Measurements from ENCODE around the gene LRCH3. TPM values are rescaled to one million over a fixed set of nuclear protein-coding genes. Genes with fewer than 3 reads are reported as not detected.
A peak's percentile ranks its signal among the peaks of the same experiment; 100 is the strongest.

Gene LRCH3
- 33.9 TPM for polyA plus RNA-seq (2013)

DNA sequence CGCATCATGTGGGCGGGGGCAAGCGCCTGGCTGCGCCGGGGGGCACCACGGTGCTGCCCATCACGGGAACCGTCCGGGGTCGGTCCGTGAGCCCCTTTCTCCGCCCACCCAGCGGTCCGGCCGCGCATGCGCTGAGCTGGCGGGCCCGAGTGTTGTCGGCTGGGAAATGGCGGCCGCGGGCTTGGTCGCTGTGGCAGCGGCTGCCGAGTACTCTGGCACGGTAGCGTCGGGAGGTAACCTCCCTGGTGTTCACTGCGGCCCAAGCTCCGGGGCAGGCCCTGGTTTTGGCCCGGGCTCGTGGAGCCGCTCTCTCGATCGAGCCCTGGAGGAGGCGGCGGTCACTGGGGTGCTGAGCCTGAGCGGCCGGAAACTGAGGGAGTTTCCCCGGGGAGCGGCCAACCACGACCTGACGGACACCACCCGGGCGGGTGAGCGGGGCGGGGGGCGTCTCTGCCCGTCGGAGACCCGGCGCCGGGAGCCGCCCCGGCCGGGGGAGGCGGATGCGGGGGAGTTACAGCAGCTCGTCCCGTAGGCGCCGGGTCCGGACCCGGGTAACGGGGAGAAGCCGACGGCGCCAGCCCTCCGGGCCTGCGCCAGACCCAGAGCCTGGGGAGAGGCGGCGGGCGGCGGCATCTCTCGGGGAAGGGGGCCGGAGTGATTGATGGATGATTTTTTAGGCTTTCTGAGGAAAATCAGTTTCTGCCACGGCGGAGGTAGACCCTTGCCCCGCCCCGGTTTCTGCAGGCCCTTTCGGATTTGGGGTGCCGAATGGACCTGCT, at the start of gene LRCH3:
LRCH3 (plus strand) TSS at position 142 of the 779 bp plus-strand sequence; CDS start at position 167, 25 bp downstream.
- Histone ChIP-seq H3K4me1 (ENCODE audit: control extremely low read depth in 1 of 4, control insufficient read depth in 4 of 4, insufficient read depth in 4 of 4, low read length in 3 of 4) (peaks cover 9 to 24% (median 13%) of the 10 kb centered on the region in 4 experiments), H3K36me3 (ENCODE audit: control insufficient read depth in 4 of 4, insufficient read depth in 4 of 4, low read length in 3 of 4) (no peaks in the 10 kb centered on the region), H3K27me3 (replicated peaks in 2 of 5; ENCODE audit: control insufficient read depth in 4 of 5, insufficient read depth in 5 of 5, low read length in 4 of 5) (no peaks in the 10 kb centered on the region), H3K9me3 (ENCODE audit: control extremely low read depth in 1 of 5, control insufficient read depth in 4 of 5, insufficient read depth in 2 of 5, low read depth in 1 of 5, low read length in 4 of 5) (no peaks in the 10 kb centered on the region), H3K27ac (ENCODE audit: insufficient read depth in 1 of 2, low read depth in 1 of 2, low read length in 2 of 2, poor library complexity in 1 of 2, severe bottlenecking in 2 of 2) (peak within 1 kb of the TSS; percentile 93 to 97), H3K4me3 (ENCODE audit: control insufficient read depth in 1 of 7, extremely low read depth in 1 of 7, insufficient read depth in 4 of 7, low read depth in 2 of 7, low read length in 6 of 7) (peak within 1 kb of the TSS; percentile 80 to 95 (median 92))
- DNase-seq = peak; percentile 83 to 87 (median 84)
- under 1% methylated on average over 65 of the region's 83 CpGs for WGBS (ENCODE audit: insufficient coverage)
- POLR2A ChIA-PET = interaction anchor here (0.9 to 1.5 kb wide), 3 partner anchors 9 to 41 kb away, joined by 3 to 6 read pairs (median 5); no protein-coding TSS in a partner anchor
- CTCF ChIA-PET = interaction anchor here (1.0 to 4.1 kb wide), 6 partner anchors 9 to 42 kb away, joined by 3 to 26 read pairs (median 4); no protein-coding TSS in a partner anchor

DNA sequence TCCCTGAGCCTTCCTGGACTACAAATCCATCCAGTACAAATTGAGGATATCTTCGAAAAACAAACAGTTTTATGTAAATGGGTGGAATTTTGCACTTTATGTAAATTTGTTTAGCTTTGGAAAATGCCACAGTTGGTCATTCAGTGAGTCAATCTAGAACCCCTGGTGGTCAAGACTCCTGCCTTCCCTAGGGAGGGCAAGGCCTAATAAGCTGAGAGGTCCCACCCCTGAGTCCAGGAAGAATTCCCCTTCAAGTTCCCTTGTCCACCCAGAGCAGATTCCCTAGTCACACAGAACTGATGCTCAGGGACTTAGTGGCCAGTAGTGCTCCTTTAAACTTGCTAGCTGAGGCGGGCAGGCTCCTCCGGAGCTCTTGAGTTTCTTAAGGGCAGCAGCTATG, 48.3 kb upstream of the LRCH3 start:
- POLR2A ChIA-PET = interaction anchor here (0.6 kb wide), 1 partner anchor 147 kb away, joined by 3 read pairs; no protein-coding TSS in a partner anchor
- Histone ChIP-seq H3K4me1 (ENCODE audit: control extremely low read depth in 1 of 4, control insufficient read depth in 4 of 4, insufficient read depth in 4 of 4, low read length in 3 of 4) (peaks cover 0 to 1% (median under 1%) of the 10 kb centered on the region in 4 experiments), H3K9me3 (ENCODE audit: control extremely low read depth in 1 of 5, control insufficient read depth in 4 of 5, insufficient read depth in 2 of 5, low read depth in 1 of 5, low read length in 4 of 5) (no peaks in the 10 kb centered on the region), H3K27me3 (replicated peaks in 2 of 5; ENCODE audit: control insufficient read depth in 4 of 5, insufficient read depth in 5 of 5, low read length in 4 of 5) (no peaks in the 10 kb centered on the region), H3K27ac (ENCODE audit: insufficient read depth in 1 of 2, low read depth in 1 of 2, low read length in 2 of 2, poor library complexity in 1 of 2, severe bottlenecking in 2 of 2) (no peak overlapping the region), H3K36me3 (ENCODE audit: control insufficient read depth in 4 of 4, insufficient read depth in 4 of 4, low read length in 3 of 4) (no peaks in the 10 kb centered on the region), H3K4me3 (ENCODE audit: control insufficient read depth in 1 of 7, extremely low read depth in 1 of 7, insufficient read depth in 4 of 7, low read depth in 2 of 7, low read length in 6 of 7) (no peak overlapping the region)
- CTCF ChIA-PET = interaction anchor here (0.6 to 0.9 kb wide), 2 partner anchors 28 to 33 kb away, joined by 3 to 4 read pairs; no protein-coding TSS in a partner anchor
- 100% methylated on average over 1 of the region's 3 CpGs for WGBS (ENCODE audit: insufficient coverage)
- no peak for DNase-seq

DNA sequence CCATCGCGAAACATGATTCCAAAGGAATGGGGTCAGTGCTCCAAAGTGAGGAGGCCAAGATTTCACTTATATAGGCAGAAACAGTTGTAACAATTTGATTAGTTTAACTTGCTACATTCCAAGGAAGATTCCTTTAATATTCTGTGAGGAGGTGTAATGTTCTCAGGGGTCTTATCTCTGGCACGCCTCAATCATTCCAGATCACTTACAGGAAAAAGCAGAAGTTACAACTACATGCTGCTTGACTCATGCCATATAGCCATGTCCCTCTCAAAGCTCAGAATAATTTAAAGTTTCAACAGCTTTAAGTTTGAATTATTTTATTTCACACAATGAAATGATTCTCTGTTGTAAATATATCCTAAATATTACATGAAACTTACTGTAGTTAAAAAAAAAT, 44.8 kb upstream of the LRCH3 start:
- ChIA-PET CTCF (interaction anchor here (0.6 to 1.1 kb wide), 2 partner anchors 11 to 108 kb away, joined by 3 read pairs; no protein-coding TSS in a partner anchor), POLR2A (no interaction called here)
- 100% methylated on average over 2 of the region's 3 CpGs for WGBS (ENCODE audit: insufficient coverage)
- peaks cover 7 to 20% (median 12%) of the 10 kb centered on the region in 4 experiments for H3K4me1 ChIP-seq (ENCODE audit: control extremely low read depth in 1 of 4, control insufficient read depth in 4 of 4, insufficient read depth in 4 of 4, low read length in 3 of 4)
- H3K36me3 ChIP-seq (ENCODE audit: control insufficient read depth in 4 of 4, insufficient read depth in 4 of 4, low read length in 3 of 4) = no peaks in the 10 kb centered on the region
- no peak overlapping the region for H3K4me3 ChIP-seq (ENCODE audit: control insufficient read depth in 1 of 7, extremely low read depth in 1 of 7, insufficient read depth in 4 of 7, low read depth in 2 of 7, low read length in 6 of 7)
- no peaks in the 10 kb centered on the region for H3K9me3 ChIP-seq (ENCODE audit: control extremely low read depth in 1 of 5, control insufficient read depth in 4 of 5, insufficient read depth in 2 of 5, low read depth in 1 of 5, low read length in 4 of 5)
- peak in 1 of 3 donors; percentile 23 for DNase-seq
- H3K27me3 ChIP-seq (replicated peaks in 2 of 5; ENCODE audit: control insufficient read depth in 4 of 5, insufficient read depth in 5 of 5, low read length in 4 of 5) = no peaks in the 10 kb centered on the region
- no peak overlapping the region for H3K27ac ChIP-seq (ENCODE audit: insufficient read depth in 1 of 2, low read depth in 1 of 2, low read length in 2 of 2, poor library complexity in 1 of 2, severe bottlenecking in 2 of 2)

DNA sequence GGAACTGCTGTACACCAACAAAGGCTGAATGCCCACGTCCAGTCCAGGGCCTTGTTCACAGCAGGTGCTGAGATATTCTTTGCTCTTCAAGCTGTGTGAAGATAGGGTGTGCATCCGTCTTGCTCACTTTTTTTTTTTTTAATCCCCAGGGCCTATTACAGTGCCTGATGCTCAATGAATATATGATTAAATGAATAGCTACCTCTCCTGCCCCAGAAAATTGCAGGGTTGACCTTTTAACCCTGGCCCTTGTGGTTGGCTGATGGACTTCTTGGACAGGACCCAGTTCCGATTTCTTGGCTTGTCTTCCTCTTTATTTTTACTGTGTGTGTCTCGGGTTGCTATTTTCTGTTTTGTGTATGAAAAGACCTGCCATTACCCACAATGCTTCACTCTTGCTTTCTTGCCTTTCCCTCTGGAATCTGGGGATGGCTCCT, 44.2 kb upstream of the LRCH3 start:
- Histone ChIP-seq H3K36me3 (ENCODE audit: control insufficient read depth in 4 of 4, insufficient read depth in 4 of 4, low read length in 3 of 4) (no peaks in the 10 kb centered on the region), H3K27me3 (replicated peaks in 2 of 5; ENCODE audit: control insufficient read depth in 4 of 5, insufficient read depth in 5 of 5, low read length in 4 of 5) (no peaks in the 10 kb centered on the region), H3K27ac (ENCODE audit: insufficient read depth in 1 of 2, low read depth in 1 of 2, low read length in 2 of 2, poor library complexity in 1 of 2, severe bottlenecking in 2 of 2) (no peak overlapping the region), H3K4me3 (ENCODE audit: control insufficient read depth in 1 of 7, extremely low read depth in 1 of 7, insufficient read depth in 4 of 7, low read depth in 2 of 7, low read length in 6 of 7) (no peak overlapping the region), H3K4me1 (ENCODE audit: control extremely low read depth in 1 of 4, control insufficient read depth in 4 of 4, insufficient read depth in 4 of 4, low read length in 3 of 4) (peaks cover 7 to 24% (median 18%) of the 10 kb centered on the region in 4 experiments), H3K9me3 (ENCODE audit: control extremely low read depth in 1 of 5, control insufficient read depth in 4 of 5, insufficient read depth in 2 of 5, low read depth in 1 of 5, low read length in 4 of 5) (no peaks in the 10 kb centered on the region)
- POLR2A ChIA-PET = no interaction called here
- CTCF ChIA-PET = interaction anchor here (0.6 to 1.1 kb wide), 3 partner anchors 12 to 107 kb away, joined by 3 to 5 read pairs (median 3); no protein-coding TSS in a partner anchor
- no CpG with 5 or more reads among the region's 4 CpGs for WGBS (ENCODE audit: insufficient coverage)
- no peak for DNase-seq

DNA sequence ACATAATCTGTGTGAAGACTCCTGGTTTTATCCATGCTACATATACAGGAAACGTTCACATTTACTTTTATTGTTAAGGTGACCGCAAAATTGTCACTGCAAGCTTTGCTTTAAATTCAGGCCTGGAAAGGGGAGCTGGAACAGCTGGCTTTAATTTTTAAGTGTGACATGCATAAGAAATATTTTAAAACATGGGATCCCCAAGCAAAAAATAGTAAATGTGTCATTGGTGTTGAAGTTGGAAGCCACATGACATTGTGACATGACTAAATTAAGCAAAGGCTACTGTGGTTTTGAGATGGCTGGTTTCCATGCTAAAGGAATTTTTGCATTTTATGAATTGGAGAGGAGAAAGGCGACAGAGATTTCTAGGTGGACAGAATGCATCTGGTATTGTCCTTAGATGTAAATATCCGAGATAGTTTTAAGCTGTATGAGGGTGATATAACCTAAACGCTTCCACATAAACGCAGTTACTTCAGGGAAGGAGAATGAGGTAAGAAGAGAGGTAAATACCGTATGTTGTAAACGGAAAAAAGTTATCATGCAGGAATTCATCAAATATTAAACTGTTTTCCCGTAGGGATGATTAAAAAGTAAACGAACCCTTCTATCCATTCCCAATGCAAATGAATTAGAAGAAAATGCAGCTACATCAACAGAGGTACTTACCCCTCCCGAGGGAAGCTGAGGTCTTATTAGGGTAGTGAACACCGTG, 42.3 kb upstream of the LRCH3 start:
- Histone ChIP-seq H3K27me3 (replicated peaks in 2 of 5; ENCODE audit: control insufficient read depth in 4 of 5, insufficient read depth in 5 of 5, low read length in 4 of 5) (no peaks in the 10 kb centered on the region), H3K27ac (ENCODE audit: insufficient read depth in 1 of 2, low read depth in 1 of 2, low read length in 2 of 2, poor library complexity in 1 of 2, severe bottlenecking in 2 of 2) (peak overlapping the region in 1 of 2 experiments; percentile 18), H3K9me3 (ENCODE audit: control extremely low read depth in 1 of 5, control insufficient read depth in 4 of 5, insufficient read depth in 2 of 5, low read depth in 1 of 5, low read length in 4 of 5) (no peaks in the 10 kb centered on the region), H3K4me3 (ENCODE audit: control insufficient read depth in 1 of 7, extremely low read depth in 1 of 7, insufficient read depth in 4 of 7, low read depth in 2 of 7, low read length in 6 of 7) (peak overlapping the region; percentile 68 to 99 (median 92)), H3K4me1 (ENCODE audit: control extremely low read depth in 1 of 4, control insufficient read depth in 4 of 4, insufficient read depth in 4 of 4, low read length in 3 of 4) (peaks cover 10 to 28% (median 22%) of the 10 kb centered on the region in 4 experiments), H3K36me3 (ENCODE audit: control insufficient read depth in 4 of 4, insufficient read depth in 4 of 4, low read length in 3 of 4) (no peaks in the 10 kb centered on the region)
- ChIA-PET POLR2A (no interaction called here), CTCF (interaction anchor here (0.6 to 1.4 kb wide), 12 partner anchors 9 to 65 kb away, joined by 3 to 7 read pairs (median 3); partner anchors contain the start of gene LRCH3)
- peak in 1 of 3 donors; percentile 21 for DNase-seq
- WGBS (ENCODE audit: insufficient coverage) = 53% methylated on average over 6 of the region's 12 CpGs

DNA sequence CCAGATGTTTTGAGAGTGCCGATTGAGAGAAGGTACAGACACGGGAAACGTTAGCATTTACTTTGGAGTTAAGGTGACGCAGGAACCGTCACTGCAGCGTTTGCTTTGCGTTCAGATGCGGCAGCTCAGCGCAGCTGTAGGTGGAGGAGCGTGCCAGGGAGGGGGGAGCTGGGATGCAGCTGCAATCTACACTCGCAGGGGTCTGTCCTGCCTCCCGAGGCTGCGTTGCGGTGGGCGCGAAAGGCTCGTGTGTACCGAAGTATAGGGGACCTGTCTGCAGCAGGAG, 41.8 kb upstream of the LRCH3 start:
- peak overlapping the region; percentile 68 to 99 (median 92) for H3K4me3 ChIP-seq (ENCODE audit: control insufficient read depth in 1 of 7, extremely low read depth in 1 of 7, insufficient read depth in 4 of 7, low read depth in 2 of 7, low read length in 6 of 7)
- under 1% methylated on average over 18 of the region's 18 CpGs for WGBS (ENCODE audit: insufficient coverage)
- H3K4me1 ChIP-seq (ENCODE audit: control extremely low read depth in 1 of 4, control insufficient read depth in 4 of 4, insufficient read depth in 4 of 4, low read length in 3 of 4) = peaks cover 10 to 28% (median 22%) of the 10 kb centered on the region in 4 experiments
- ChIA-PET CTCF (interaction anchor here (0.9 to 1.4 kb wide), 11 partner anchors 10 to 66 kb away, joined by 3 to 7 read pairs (median 3); partner anchors contain the start of gene LRCH3), POLR2A (no interaction called here)
- no peaks in the 10 kb centered on the region for H3K36me3 ChIP-seq (ENCODE audit: control insufficient read depth in 4 of 4, insufficient read depth in 4 of 4, low read length in 3 of 4)
- peak overlapping the region in 1 of 2 experiments; percentile 18 for H3K27ac ChIP-seq (ENCODE audit: insufficient read depth in 1 of 2, low read depth in 1 of 2, low read length in 2 of 2, poor library complexity in 1 of 2, severe bottlenecking in 2 of 2)
- DNase-seq = peak; percentile 51 to 91 (median 87)
- H3K9me3 ChIP-seq (ENCODE audit: control extremely low read depth in 1 of 5, control insufficient read depth in 4 of 5, insufficient read depth in 2 of 5, low read depth in 1 of 5, low read length in 4 of 5) = no peaks in the 10 kb centered on the region
- no peaks in the 10 kb centered on the region for H3K27me3 ChIP-seq (replicated peaks in 2 of 5; ENCODE audit: control insufficient read depth in 4 of 5, insufficient read depth in 5 of 5, low read length in 4 of 5)
